ENCODE measurements around the gene EIF5AL1. TPM values are rescaled to one million over a fixed set of nuclear protein-coding genes. Genes with fewer than 3 reads are reported as not detected.
"Not testable (repeated sequence)": the region's sequence is repeated elsewhere in the genome, so short reads cannot be mapped to it uniquely, and the experiment has no call there.

Gene EIF5AL1
- total RNA-seq, 1 experiment from 2014 or later = 0.39 TPM

- not testable (repeated sequence) for H2AK5ac ChIP-seq (ENCODE audit: insufficient read length, low read length); H3K27me3 ChIP-seq (ENCODE audit: insufficient read depth, low read length); H3K18ac ChIP-seq (ENCODE audit: insufficient read length, low read depth, low read length); H3K23ac ChIP-seq (ENCODE audit: insufficient read length, low read depth, low read length); H3T11ph ChIP-seq (ENCODE audit: low read length); H3K4me3 Mint-ChIP-seq; H4K91ac ChIP-seq (ENCODE audit: insufficient read length, low read depth, low read length); H3K27ac ChIP-seq (ENCODE audit: insufficient read length, low read depth, low read length); H3K27ac Mint-ChIP-seq; H3K23me2 ChIP-seq (ENCODE audit: insufficient read length, low read depth, low read length, poor library complexity, severe bottlenecking); H3K79me2 ChIP-seq (ENCODE audit: insufficient read depth, low read length); H3K4ac ChIP-seq (ENCODE audit: low read depth, low read length); H4K20me1 ChIP-seq (ENCODE audit: control insufficient read depth, insufficient read depth, insufficient read length); H3K4me1 ChIP-seq (ENCODE audit: insufficient read depth, low read length); H2BK20ac ChIP-seq (ENCODE audit: low read depth, low read length, poor library complexity, severe bottlenecking); DNase-seq; H2BK120ac ChIP-seq (ENCODE audit: low read depth, low read length, poor library complexity, severe bottlenecking); H3K79me1 ChIP-seq (ENCODE audit: insufficient read depth, low read depth, low read length, poor library complexity, severe bottlenecking); H3K14ac ChIP-seq (ENCODE audit: insufficient read depth, low read length); H3K9me3 Mint-ChIP-seq; H4K5ac ChIP-seq (ENCODE audit: insufficient read length, low read depth, low read length); H2BK15ac ChIP-seq (ENCODE audit: low read depth, low read length); H3K4me1 Mint-ChIP-seq; H3K56ac ChIP-seq (ENCODE audit: insufficient read length, low read depth, low read length); H3K9me3 ChIP-seq (ENCODE audit: control insufficient read depth, low read depth, low read length); H3K36me3 Mint-ChIP-seq (ENCODE audit: insufficient read depth in 1 of 3, low read depth in 3 of 3); H2BK5ac ChIP-seq (ENCODE audit: insufficient read length, low read length); H4K8ac ChIP-seq (replicated peaks; ENCODE audit: insufficient read length, low read depth, low read length); H3K27me3 Mint-ChIP-seq (ENCODE audit: low read depth); H3K4me2 ChIP-seq (ENCODE audit: insufficient read depth, insufficient read length, low read length); H2AFZ ChIP-seq (ENCODE audit: low read length); H2BK12ac ChIP-seq (ENCODE audit: insufficient read length, low read depth, low read length); H3K9ac ChIP-seq (ENCODE audit: extremely low read depth, insufficient read length, low read length)
- WGBS (ENCODE audit: extremely low coverage, insufficient read length, low lambda C conversion rate) = no CpG with 5 or more reads among the region's 5 CpGs
Observed at GRCh38 chr10:79533903-79534175, 21.5 kb downstream of the EIF5AL1 start.

- not testable (repeated sequence) for H3K4me3 Mint-ChIP-seq; H3K27me3 Mint-ChIP-seq (ENCODE audit: low read depth); H3K4me2 ChIP-seq (ENCODE audit: insufficient read depth, insufficient read length, low read length); H3K14ac ChIP-seq (ENCODE audit: insufficient read depth, low read length); H2BK15ac ChIP-seq (ENCODE audit: low read depth, low read length); H3K4ac ChIP-seq (ENCODE audit: low read depth, low read length); H3K4me1 ChIP-seq (ENCODE audit: insufficient read depth, low read length); H3K4me1 Mint-ChIP-seq; H3K27ac ChIP-seq (ENCODE audit: insufficient read length, low read depth, low read length); H3K36me3 Mint-ChIP-seq (ENCODE audit: insufficient read depth in 1 of 3, low read depth in 3 of 3); H3K79me1 ChIP-seq (ENCODE audit: insufficient read depth, low read depth, low read length, poor library complexity, severe bottlenecking); H2BK5ac ChIP-seq (ENCODE audit: insufficient read length, low read length); H2BK12ac ChIP-seq (ENCODE audit: insufficient read length, low read depth, low read length); H2AK5ac ChIP-seq (ENCODE audit: insufficient read length, low read length); H3K27me3 ChIP-seq (ENCODE audit: insufficient read depth, low read length); H2BK20ac ChIP-seq (ENCODE audit: low read depth, low read length, poor library complexity, severe bottlenecking); H4K20me1 ChIP-seq (ENCODE audit: control insufficient read depth, insufficient read depth, insufficient read length); H3K23ac ChIP-seq (ENCODE audit: insufficient read length, low read depth, low read length); H4K8ac ChIP-seq (replicated peaks; ENCODE audit: insufficient read length, low read depth, low read length); H3K9me3 Mint-ChIP-seq; H2BK120ac ChIP-seq (ENCODE audit: low read depth, low read length, poor library complexity, severe bottlenecking); DNase-seq; H4K5ac ChIP-seq (ENCODE audit: insufficient read length, low read depth, low read length); H3T11ph ChIP-seq (ENCODE audit: low read length); H4K91ac ChIP-seq (ENCODE audit: insufficient read length, low read depth, low read length); H3K9me3 ChIP-seq (ENCODE audit: control insufficient read depth, low read depth, low read length); H3K9ac ChIP-seq (ENCODE audit: extremely low read depth, insufficient read length, low read length); H3K56ac ChIP-seq (ENCODE audit: insufficient read length, low read depth, low read length); H2AFZ ChIP-seq (ENCODE audit: low read length); H3K27ac Mint-ChIP-seq; H3K79me2 ChIP-seq (ENCODE audit: insufficient read depth, low read length); H3K18ac ChIP-seq (ENCODE audit: insufficient read length, low read depth, low read length); H3K23me2 ChIP-seq (ENCODE audit: insufficient read length, low read depth, low read length, poor library complexity, severe bottlenecking)
- no CpG with 5 or more reads among the region's 6 CpGs for WGBS (ENCODE audit: extremely low coverage, insufficient read length, low lambda C conversion rate)
Observed at GRCh38 chr10:79538311-79538710, 26.0 kb downstream of the EIF5AL1 start.

- not testable (repeated sequence) for H2BK20ac ChIP-seq (ENCODE audit: low read depth, low read length, poor library complexity, severe bottlenecking); H3K4me1 ChIP-seq (ENCODE audit: insufficient read depth, low read length); H4K5ac ChIP-seq (ENCODE audit: insufficient read length, low read depth, low read length); H2AFZ ChIP-seq (ENCODE audit: low read length); H4K20me1 ChIP-seq (ENCODE audit: control insufficient read depth, insufficient read depth, insufficient read length); H3K9me3 ChIP-seq (ENCODE audit: control insufficient read depth, low read depth, low read length); H2BK12ac ChIP-seq (ENCODE audit: insufficient read length, low read depth, low read length); H4K8ac ChIP-seq (replicated peaks; ENCODE audit: insufficient read length, low read depth, low read length); H3K23ac ChIP-seq (ENCODE audit: insufficient read length, low read depth, low read length); H3K27ac Mint-ChIP-seq; H3K9me3 Mint-ChIP-seq; H3K4ac ChIP-seq (ENCODE audit: low read depth, low read length); H2BK120ac ChIP-seq (ENCODE audit: low read depth, low read length, poor library complexity, severe bottlenecking); H2BK5ac ChIP-seq (ENCODE audit: insufficient read length, low read length); H2BK15ac ChIP-seq (ENCODE audit: low read depth, low read length); H3K9ac ChIP-seq (ENCODE audit: extremely low read depth, insufficient read length, low read length); H3K27me3 Mint-ChIP-seq (ENCODE audit: low read depth); H3K56ac ChIP-seq (ENCODE audit: insufficient read length, low read depth, low read length); H4K91ac ChIP-seq (ENCODE audit: insufficient read length, low read depth, low read length); H3K23me2 ChIP-seq (ENCODE audit: insufficient read length, low read depth, low read length, poor library complexity, severe bottlenecking); H3T11ph ChIP-seq (ENCODE audit: low read length); H3K4me3 Mint-ChIP-seq; H3K4me1 Mint-ChIP-seq; H3K79me1 ChIP-seq (ENCODE audit: insufficient read depth, low read depth, low read length, poor library complexity, severe bottlenecking); H3K36me3 Mint-ChIP-seq (ENCODE audit: insufficient read depth in 1 of 3, low read depth in 3 of 3); H3K18ac ChIP-seq (ENCODE audit: insufficient read length, low read depth, low read length); H3K14ac ChIP-seq (ENCODE audit: insufficient read depth, low read length); H3K4me2 ChIP-seq (ENCODE audit: insufficient read depth, insufficient read length, low read length); DNase-seq; H3K27me3 ChIP-seq (ENCODE audit: insufficient read depth, low read length); H3K79me2 ChIP-seq (ENCODE audit: insufficient read depth, low read length); H3K27ac ChIP-seq (ENCODE audit: insufficient read length, low read depth, low read length); H2AK5ac ChIP-seq (ENCODE audit: insufficient read length, low read length)
- WGBS (ENCODE audit: extremely low coverage, insufficient read length, low lambda C conversion rate) = no CpG with 5 or more reads among the region's 1 CpG
Observed at GRCh38 chr10:79540930-79541329, 28.6 kb downstream of the EIF5AL1 start.
